ENCODE results near the gene ZNF503.
"Not testable (repeated sequence)": the region's sequence is repeated elsewhere in the genome, so short reads cannot be mapped to it uniquely, and the experiment has no call there.

ZNF503 gene

DNA sequence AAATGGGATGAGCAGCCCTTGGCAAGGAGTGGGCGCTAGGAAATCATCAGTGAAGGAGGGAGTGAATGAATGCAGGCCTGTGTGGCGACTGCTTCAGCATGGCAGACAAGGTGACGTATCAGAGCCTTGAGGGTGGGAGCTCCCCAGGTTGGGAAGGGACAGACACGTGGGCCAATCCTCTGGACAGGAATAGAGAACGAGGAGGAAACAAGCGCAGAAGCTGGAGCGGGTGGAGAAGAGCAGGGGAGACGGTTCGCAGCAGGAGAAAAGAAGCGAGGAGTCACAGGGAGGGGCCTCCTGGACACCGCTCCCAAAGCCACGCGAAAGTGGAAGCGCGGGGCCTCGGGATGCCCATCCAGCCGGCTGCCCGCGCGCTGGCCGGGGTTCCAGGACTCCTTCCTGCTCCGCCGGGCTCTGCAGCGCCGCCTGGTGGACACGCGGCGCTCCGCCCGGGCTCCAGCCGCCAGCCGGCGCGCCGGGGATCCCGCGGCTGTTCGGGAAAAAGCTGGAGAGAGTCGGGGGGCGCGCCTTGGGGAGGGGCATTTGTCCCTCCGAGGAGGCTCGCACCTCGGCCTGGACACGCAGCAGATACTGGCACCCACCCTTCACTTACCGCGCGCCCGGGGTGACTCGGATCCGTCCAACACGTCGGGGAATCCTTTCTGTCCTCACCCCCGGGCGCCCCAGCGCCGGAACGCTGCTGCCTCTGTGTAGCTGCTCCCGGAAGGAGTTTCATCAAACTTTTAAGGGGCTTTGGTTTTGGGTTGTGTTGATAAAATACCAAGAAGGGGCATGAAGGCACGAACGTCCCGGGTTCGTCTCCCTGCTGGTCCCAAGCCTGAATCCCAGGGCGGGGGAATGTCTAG lies 6.3 kb downstream of the ZNF503 start:
- no peak for DNase-seq (ENCODE audit: low read depth in 2 of 2)

DNA sequence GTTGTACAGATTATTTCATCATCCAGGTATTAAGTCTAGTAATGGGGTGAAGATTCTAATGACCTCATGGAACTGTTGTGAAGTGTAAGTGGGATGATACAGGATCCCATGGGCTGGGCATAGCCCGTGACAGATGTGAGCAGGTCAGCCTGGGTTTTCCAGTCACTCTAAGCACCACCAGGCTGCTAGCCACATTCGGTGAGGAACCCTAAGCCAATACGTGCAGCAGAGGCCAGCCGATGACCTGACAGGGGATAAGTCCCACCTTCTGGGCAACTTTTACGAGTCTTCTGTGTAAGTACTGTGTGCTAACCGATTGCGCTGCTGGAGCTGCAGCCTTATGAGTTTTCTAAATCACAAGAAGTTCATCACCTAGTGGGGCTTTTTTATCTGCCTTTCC lies 7.3 kb downstream of the ZNF503 start:
- DNase-seq (ENCODE audit: low read depth in 2 of 2) = no peak

DNA sequence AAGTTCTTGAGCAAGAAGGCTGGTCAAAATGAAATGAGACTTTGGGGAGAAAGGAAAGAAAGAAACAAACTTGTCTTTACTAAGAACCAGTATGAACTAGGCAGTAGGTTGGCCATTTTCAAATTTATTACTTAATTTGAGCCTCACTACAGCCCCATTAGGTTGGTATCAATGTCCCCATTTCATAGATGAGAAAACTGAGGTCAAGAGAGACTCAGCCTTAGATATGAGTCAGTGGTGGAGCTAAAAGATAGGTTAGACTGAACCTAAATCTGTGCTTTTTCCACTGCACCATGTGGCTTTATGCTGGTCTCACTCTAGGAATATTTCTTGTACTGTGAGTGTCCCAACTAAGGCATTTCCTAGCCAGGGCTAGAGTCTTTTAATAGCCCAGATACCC lies 8.8 kb downstream of the ZNF503 start:
- no peak for DNase-seq (ENCODE audit: low read depth in 2 of 2)

DNA sequence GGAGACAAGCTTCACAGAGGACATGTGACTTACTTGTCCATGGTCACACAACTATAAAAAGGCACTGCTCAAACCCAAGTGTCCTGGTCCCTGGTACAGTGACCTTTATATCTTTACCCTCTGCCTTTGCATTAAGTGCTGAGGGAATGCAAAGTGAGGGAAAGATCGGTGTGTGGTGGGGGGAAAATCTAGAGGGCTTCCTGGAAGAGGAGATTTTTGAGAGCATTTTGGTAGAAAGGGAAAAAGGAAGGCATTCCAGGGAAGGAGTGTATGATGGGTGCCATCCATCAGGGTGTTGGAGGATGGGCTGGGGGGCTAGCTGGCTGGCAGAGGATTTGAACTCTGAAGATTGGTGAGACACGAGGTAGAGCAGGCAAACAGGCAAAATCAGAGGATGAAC lies 9.3 kb downstream of the ZNF503 start:
- DNase-seq (ENCODE audit: low read depth in 2 of 2) = no peak

DNA sequence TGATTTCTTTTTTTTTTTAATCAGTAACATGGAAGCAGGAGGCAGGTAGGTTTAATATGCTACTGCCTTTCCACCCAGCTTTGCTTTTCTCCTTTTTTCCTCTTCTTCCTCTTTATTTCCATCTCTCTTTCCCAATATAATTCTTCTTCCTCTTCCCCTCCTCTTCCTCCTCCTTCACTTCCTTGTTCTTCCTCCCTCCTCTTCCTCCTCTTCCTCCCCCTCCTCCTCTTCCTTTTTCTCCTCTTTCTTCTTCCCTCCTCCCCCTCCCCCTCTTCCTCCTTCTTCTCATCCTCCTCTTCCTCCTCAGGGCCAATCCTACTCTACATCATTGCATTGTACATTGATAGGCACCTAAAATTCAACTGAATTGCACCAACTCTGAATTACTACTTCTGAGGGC lies 11.4 kb downstream of the ZNF503 start:
- DNase-seq (ENCODE audit: low read depth in 2 of 2) = no peak

DNA sequence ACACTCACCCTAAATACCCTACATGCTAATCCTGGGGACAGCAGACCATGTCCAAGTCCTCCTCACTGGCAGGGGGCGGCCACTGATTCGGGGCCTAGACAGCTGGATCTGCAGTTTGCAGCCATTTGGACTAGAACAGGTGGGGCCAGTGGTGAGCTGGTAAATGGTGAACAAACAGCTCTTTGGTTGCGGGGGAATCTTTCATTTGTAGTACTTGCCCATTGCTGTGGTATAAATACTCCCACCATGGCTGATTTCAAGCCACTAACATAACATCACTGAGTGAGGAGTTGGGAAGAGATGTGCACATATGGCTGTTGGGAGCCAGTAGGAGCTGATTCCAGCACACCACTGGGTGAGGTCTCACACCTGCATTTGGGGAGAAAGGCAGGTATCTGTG lies 13.5 kb downstream of the ZNF503 start:
- no peak for DNase-seq (ENCODE audit: low read depth in 2 of 2)

DNA sequence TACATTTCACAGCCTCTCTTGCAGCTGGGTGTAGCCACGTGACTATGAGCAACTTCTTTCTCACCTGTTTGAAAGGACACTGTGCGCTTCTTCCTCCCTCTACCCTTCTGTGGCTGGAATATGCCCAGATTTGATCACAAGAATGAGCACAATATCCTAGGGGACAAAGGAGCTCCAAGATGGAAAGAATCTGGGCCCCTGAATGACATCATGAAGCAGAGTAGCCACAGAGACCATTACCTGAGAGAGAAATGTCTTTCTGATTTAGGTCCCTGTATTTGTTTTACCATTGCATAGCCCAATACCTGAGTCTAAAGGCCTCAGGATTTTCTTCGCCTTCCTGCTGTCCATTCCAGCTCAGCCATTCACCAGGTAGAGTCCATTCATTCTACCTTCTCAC lies 15.4 kb downstream of the ZNF503 start:
- no peak for DNase-seq (ENCODE audit: low read depth in 2 of 2)

DNA sequence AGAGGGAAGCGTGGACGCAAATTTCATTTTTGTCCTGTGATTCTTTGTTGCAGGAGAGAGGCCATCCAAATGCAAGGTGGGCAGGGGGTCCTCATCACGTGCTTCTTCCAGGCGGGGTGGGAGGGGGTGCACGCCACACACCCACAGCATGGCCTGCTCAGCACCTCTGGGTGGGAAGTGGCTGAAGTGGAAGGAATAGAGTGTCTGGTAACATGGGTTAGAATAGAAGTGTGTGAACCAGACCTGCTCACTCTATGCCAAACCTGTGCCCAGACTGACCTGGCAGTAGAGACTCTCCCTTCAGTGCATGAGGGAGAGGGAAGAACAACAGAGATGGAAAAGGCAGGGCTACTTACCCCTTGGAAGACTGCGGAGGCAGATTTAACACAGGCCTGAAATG lies 21.7 kb downstream of the ZNF503 start:
- DNase-seq (ENCODE audit: low read depth in 2 of 2) = no peak

DNA sequence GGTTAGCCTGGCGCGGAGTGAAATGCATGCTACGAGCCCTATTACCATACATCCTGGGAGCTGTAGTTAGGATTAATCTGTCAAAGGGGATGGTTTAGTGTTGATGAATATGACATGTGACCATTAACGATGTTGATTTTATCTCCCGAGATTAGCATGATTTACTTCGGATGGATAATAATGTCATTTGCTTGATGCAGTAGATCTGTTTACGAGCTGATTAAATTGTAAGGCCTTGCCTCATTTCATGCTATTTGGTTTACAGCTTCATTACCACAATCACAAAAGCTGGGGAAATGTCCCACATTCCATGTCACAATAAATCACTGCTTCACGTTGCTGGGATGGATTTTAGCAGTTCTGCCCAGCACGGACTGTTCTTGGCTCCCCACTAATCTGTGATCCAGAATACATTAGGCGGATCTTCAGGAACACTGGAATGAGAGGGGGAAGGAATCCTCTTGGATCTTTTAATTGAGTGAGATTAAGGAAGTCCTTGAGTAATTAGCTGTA lies 22.3 kb downstream of the ZNF503 start:
- no peak for DNase-seq (ENCODE audit: low read depth in 2 of 2)

DNA sequence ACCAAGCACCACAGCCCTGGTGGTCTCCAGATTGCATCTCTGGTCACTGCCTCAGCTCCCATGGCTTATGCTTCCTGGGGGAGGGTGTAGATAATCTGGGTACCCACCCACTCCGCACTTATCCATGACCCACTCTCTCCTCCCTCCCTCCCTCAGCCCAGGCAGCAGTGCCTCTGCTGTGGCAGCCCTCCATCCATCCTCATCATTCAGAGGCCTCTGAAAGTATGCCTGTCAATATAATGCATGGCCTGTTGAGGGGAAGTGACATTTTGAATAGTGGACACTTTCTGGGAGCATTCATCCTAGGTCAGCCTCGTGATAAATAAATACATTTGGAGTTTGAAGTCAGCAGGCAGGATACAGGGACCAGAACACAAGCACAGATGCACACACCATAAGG lies 23.2 kb downstream of the ZNF503 start:
- DNase-seq (ENCODE audit: low read depth in 2 of 2) = no peak

DNA sequence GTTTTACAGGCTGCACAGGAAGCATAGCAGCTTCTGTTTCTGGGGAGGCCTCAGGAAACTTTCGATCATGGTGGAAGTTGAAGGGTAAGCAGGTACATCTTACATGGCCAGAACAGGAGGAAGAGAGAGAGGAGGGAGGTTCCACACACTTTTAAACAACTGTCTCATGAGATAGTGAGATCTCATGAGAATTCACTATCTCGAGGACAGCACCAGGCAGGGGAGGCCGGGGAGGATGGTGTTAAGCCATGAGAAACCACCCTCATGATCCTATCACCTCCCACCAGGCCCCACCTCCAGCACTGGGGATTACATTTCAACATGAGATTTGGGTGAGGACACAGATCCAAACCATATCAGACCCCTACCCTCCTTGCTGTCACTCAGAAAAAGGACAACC lies 23.7 kb downstream of the ZNF503 start:
- no peak for DNase-seq (ENCODE audit: low read depth in 2 of 2)

DNA sequence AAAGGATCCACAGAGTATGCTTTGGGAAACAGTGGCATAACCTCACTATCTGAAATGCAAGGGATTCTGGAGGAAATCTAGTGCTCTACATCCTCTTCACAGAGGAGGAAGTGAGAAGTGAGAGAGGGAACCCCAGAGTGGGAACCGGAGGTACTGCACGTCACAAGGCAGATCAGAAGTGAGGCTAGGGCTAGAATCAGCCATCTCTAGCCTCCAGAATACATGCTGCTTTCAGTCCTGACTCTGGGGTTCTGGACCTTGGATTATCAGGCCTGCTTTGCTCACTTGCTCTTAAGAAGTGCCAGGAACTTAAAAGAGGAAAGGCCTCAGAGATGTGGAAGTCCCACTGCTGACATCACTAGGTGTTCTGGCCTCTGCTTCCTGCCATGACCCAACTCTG lies 25.7 kb downstream of the ZNF503 start:
- no peak for DNase-seq (ENCODE audit: low read depth in 2 of 2)

DNA sequence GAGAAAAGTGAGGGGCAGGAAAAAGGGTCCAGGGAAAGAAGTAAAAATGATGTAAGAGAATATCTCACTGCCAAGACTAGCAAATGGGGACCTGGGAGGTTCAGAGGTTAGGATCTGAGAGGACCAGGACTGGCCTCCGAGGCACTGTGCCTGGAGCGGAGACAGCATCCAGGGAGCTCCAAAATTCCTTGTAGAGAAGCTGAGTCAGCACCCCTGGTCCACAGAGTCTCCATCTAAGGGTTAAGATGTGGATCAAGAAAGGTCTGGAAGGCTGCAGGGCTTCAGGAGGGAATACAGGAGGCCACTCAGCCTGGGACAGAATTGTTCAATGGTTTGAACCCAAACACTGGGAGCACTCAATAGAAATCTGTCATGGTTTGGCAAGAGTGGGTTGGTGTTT lies 30.6 kb downstream of the ZNF503 start:
- DNase-seq (ENCODE audit: low read depth in 2 of 2) = no peak

DNA sequence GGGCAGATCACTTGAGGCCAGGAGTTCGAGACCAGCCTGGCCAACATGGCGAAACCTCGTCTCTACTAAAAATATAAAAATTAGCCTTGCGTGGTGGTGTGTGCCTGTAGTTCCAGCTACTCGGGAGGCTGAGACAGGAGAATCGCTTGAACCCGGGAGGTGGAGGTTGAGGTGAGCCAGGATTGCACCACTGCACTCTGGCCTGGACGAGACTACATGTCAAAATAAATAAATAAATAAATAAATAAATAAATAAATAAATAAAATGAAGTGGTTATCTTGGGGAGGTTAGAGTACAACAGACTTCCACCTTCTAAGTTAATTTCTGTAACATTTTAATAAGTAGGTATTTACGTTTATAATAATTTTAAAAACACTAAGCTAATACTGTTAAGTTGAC lies 31.7 kb downstream of the ZNF503 start:
- DNase-seq (ENCODE audit: low read depth in 2 of 2) = not testable (repeated sequence)

DNA sequence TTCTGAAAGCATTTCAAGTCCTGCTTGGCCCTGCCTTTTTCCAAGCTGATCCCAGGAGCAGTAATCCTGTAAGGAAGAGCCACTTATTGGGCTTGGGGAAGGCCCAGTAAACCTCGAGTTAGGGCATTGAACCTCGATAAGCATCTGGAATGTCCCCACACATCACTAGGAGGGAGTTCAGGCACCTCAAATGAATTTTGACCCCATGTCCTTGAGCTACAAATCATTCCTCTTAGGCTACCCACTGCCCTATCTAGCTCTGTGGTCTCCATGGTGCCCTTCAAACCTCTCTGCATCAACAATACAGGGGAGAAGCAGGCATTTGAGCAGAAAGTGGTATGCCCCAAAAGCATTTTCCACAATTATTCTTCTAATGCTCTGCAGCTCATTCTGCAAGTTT lies 33.7 kb downstream of the ZNF503 start:
- DNase-seq (ENCODE audit: low read depth in 2 of 2) = no peak

DNA sequence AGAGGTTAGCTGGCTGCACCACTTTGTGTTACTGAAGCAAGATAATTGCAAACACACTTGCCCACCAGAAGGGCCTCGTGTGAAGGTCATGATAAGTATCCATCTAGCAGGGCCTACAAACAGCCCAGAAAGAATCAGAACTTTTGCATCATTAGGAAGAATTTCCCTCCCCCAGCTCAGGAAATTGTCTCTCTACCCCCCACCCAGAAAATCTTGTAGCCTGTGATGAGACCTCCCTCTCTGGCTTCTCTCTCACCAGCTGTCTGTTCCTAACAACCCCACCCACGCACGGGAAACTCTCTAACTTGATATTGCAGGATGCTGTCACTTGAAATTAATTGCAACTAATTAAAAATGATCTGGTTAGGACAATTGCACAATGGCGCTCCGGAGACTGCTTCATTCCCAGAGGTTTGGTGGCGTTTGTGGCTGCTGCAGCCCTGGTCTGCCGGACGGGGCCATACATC lies 34.5 kb downstream of the ZNF503 start:
- no peak for DNase-seq (ENCODE audit: low read depth in 2 of 2)

DNA sequence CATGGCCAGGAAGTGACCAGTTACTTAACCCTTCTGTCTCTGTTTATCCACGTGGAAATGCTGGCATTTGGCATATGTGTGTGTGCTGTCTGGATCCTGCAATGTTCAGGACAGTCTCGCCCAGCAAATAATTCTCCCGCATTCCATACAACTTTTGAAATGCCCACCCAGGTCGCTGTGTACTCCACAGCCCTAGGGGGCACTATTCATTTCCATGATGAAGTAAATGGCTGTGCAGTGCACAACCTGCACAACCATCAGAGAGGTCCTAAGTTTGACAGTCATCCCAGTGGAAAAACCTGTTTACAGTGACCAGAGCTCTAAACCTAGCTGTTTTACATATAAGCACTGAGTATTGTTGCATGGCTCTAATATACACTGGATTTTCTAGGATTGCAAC lies 38.1 kb downstream of the ZNF503 start:
- DNase-seq (ENCODE audit: low read depth in 2 of 2) = no peak

DNA sequence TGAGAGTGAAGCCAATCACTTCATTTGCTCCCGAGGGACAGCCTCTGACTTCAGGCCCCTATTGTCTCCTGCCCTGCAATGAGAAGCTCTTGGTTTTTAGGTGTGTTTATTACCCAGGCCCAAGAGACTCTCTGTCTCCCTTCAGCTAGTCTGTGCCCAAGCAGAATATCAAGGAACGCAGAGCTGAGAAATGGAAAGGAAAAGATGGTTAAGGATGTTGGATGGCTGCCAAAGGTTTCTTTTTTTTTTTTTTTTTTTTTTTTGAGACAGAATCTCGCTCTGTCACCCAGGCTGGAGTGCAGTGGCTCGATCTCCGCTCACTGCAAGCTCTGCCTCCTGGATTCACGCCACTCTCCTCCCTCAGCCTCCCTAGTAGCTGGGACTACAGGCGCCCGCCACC lies 41.7 kb downstream of the ZNF503 start:
- DNase-seq (ENCODE audit: low read depth in 2 of 2) = not testable (repeated sequence)

DNA sequence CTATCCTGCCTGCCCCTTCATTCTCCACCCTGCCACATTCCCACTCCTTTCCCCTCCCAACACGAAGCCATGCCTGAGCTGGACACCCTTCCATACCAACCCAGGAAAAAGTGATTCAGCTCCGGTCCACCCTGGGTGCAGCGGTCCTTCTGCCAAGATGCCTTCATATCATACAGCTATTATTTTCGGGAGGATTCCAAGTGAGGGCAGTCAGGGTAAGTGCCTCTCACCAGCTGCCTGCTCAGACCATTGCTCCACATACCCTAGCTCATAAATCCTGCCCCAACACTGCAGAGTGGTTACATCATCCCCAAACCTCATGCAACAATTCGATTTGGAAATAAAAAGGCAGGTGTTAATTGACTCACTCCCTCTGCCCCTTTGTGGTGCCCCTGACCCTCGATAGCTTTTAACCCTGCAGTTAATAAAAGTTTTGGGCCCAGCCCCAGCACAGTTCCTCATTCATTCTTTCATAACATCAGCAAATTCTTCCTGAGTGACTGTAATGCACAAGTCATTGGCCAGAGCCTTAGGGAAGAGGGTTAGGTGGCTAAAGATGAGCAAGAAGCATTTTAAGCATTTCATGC lies 42.6 kb downstream of the ZNF503 start:
- DNase-seq (ENCODE audit: low read depth in 2 of 2) = no peak

DNA sequence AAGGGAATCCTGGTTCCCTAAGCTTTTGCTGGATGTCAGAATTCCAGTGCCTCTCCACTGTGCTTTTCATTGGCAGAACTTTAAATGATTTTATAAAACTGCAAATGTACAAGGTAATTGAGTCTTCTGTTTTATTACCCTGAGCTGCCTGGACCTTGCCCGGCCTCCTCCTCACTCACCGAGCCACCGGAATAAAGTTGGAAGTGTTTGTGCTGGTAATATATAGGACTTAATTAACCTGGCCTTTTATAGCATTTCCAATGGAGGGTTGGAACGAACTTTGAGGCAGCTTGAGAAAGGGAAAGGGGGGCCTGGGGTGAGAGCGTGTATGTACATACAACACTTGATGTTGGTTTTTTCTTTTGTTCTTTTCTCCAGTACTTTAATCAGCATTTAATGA lies 43.4 kb downstream of the ZNF503 start:
- no peak for DNase-seq (ENCODE audit: low read depth in 2 of 2)

DNA sequence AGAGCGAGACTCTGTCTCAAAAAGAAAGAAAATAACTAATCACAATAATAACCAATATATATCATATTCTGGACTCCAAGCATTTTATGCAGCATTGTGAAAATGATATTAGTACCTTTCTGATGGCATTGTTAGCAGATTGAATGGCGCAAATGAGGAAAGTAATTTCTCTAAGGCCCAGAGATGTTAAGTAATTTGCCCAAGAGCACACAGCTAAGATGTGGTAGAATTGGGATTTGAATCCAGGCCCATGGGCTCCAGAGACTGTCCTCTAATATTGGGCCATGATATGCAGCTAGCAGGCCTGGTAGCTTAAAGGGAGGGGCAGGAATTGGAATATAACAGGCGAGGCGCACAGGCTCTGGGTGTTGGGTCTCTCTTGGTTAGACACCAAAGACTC lies 44.1 kb downstream of the ZNF503 start:
- no peak for DNase-seq (ENCODE audit: low read depth in 2 of 2)

DNA sequence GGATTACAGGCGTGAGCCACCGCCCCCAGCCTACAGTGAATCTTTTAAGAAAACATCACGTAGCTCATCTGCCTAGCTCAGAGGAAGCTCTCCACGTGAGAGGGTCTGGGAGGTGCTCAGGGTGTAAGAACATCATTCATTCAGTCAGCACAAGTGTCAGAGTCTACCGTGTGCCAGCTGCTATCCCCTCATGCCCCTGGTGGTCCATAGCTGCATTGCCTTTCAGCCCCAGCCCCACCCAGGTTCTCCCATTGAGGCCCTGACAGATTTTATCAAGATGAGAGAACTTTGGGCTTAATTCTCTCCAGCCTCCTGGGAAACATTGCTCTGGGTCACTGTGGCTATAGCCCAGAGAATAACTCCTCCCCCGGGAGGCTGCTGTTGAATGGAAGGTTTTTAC lies 45.1 kb downstream of the ZNF503 start:
- no peak for DNase-seq (ENCODE audit: low read depth in 2 of 2)

DNA sequence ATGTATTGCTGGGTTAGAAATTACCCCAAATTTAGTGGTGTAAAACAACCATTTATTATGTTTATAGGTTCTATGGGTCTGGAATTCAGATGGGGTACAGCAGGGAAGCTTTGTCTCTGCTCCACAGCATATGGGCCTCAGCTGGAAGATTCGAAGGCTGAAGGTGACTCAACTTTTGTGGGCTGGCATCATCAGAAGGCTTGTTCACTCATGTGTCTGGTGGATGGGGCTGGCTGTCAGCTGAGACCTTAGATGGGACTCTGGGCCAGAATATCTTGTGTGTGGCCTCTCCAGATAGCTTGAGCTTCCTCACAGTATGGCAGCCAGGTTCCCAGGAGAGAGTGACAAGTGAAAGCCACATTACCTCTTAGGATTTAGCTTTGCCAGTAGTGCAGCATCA lies 45.9 kb downstream of the ZNF503 start:
- no peak for DNase-seq (ENCODE audit: low read depth in 2 of 2)
